Gastrocnemius medialis (tissue), 4 donors: ENCODE data around the gene ESRRG. TPM values are rescaled to one million over a fixed set of nuclear protein-coding genes. Genes with fewer than 3 reads are reported as not detected.
A peak's percentile ranks its signal among the peaks of the same experiment; 100 is the strongest.

Source experiments
- ATAC-seq, 2 donors: fragments of 150-250 bp; one replicate each; pipeline ENCODE4 v1.9.1; 2016
- DNase-seq, 2 donors: peaks; one replicate each; pipeline ENCODE4 v3.0.0-alpha.2; 2019
- H3K27ac ChIP-seq, 4 donors: fragments of 200-600 bp; sonication (generic); 1 replicate in 1 of 4; 2 replicates in 3 of 4; pipeline ENCODE4 v1.5.1; 2016 to 2018; ENCODE audit warnings: mild to moderate bottlenecking in 2 of 4, moderate library complexity in 1 of 4
- H3K27me3 ChIP-seq, 3 donors: fragments of 200-600 bp; sonication (generic) in 2 of 3; 1 replicate in 1 of 3; 2 replicates in 2 of 3; pipeline versions ENCODE4 v1.5.1 to v1.6.0; 2016 to 2019; ENCODE audit warnings: mild to moderate bottlenecking in 1 of 3, moderate library complexity in 1 of 3
- H3K36me3 ChIP-seq, 2 donors: fragments of 200-600 bp; sonication (generic) in 1 of 2; one replicate each; pipeline ENCODE4 v1.5.1; 2017 to 2018
- H3K4me1 ChIP-seq, 2 donors: fragments of 200-600 bp; sonication (generic) in 1 of 2; one replicate each; pipeline ENCODE4 v1.5.1; 2016 to 2017; ENCODE audit warnings: mild to moderate bottlenecking in 2 of 2
- H3K4me3 ChIP-seq, 4 donors: fragments of 200-600 bp; sonication (generic) in 3 of 4; 1 replicate in 1 of 4; 2 replicates in 3 of 4; pipeline ENCODE4 v1.5.1; 2016 to 2019; ENCODE audit warnings: mild to moderate bottlenecking in 2 of 4
- H3K9me3 ChIP-seq, 3 donors: fragments of 200-600 bp; sonication (generic) in 2 of 3; 1 replicate in 1 of 3; 2 replicates in 2 of 3; pipeline ENCODE4 v1.5.1; 2016 to 2019
- CTCF ChIP-seq, 5 experiments: fragments of 450-650 bp in 3 of 5; fragments of 200-600 bp in 2 of 5; sonication (generic) in 2 of 5; IDR thresholded peaks in 4 of 5; conservative IDR thresholded peaks in 1 of 5; 1 replicate in 4 of 5; 2 replicates in 1 of 5; pipeline ENCODE4 v1.5.1; 2016 to 2019; ENCODE audit warnings: antibody characterized with exemption in 5 of 5, mild to moderate bottlenecking in 3 of 5, moderate library complexity in 3 of 5
- POLR2A ChIP-seq, 2 donors: fragments of 450-650 bp; IDR thresholded peaks; one replicate each; pipeline ENCODE4 v1.6.1; 2017; ENCODE audit warnings: antibody characterized with exemption in 2 of 2, mild to moderate bottlenecking in 2 of 2, moderate library complexity in 2 of 2
- in situ Hi-C, 4 donors: fragments of 200-750 bp; cut with MboI; loops; one replicate each; pipeline versions ENCODE4 v1.15.0 to v1.8.0; 2017; ENCODE audit warnings: low sequenced_read_pairs in 4 of 4
- intact Hi-C: fragments of 100-400 bp; cut with DNase I; formaldehyde crosslinking; loops from one replicate; pipeline ENCODE4 v1.15.1; 2023; ENCODE audit warnings: low total_unique reads
- total RNA-seq, 4 donors: library from RNA; depleted of rRNA; stranded (reverse); fragments of >200 nt; gene quantifications; one replicate each; pipeline versions ENCODE4 v1.1.0 to v1.2.3, GENCODE V29; 2016

ESRRG gene
- total RNA-seq, 4 donors from 2014 or later: 1.8 to 18.7 (median 2.4) TPM

- no peak for ATAC-seq
- H3K27ac ChIP-seq: no peak overlapping the region
- H3K4me3 ChIP-seq: no peak overlapping the region
- intact Hi-C loops (no loop called here), in situ Hi-C loops (no loop called here)
- H3K4me1 ChIP-seq: peaks cover 9 to 11% of the 10 kb centered on the region in 2 donors
- H3K9me3 ChIP-seq: no peaks in the 10 kb centered on the region
- TF ChIP-seq POLR2A (IDR thresholded peaks at IDR 0.05) (no peak), CTCF (IDR thresholded peaks at IDR 0.05 in 4 of 5, conservative IDR thresholded peaks at IDR 0.05 in 1 of 5) (no peak)
- no peak for DNase-seq
- no peaks in the 10 kb centered on the region for H3K36me3 ChIP-seq
- H3K27me3 ChIP-seq: no peaks in the 10 kb centered on the region
Measured at GRCh38 chr1:216686860-216687766, 36.1 kb downstream of the ESRRG start.

- ATAC-seq: no peak
- H3K4me3 ChIP-seq: no peak overlapping the region
Measured at GRCh38 chr1:216682752-216683151, 40.5 kb downstream of the ESRRG start.

GRCh38 chr1:216679108-216679507 lies 44.1 kb downstream of the ESRRG start:
- no peak for DNase-seq
- in situ Hi-C loops: no loop called here
- Histone ChIP-seq H3K27me3 (no peaks in the 10 kb centered on the region), H3K4me3 (no peak overlapping the region), H3K36me3 (peaks cover 0 to 4% of the 10 kb centered on the region in 2 donors), H3K4me1 (no peaks in the 10 kb centered on the region), H3K9me3 (no peaks in the 10 kb centered on the region), H3K27ac (no peak overlapping the region)
- ATAC-seq: no peak
- TF ChIP-seq POLR2A (IDR thresholded peaks at IDR 0.05): no peak
- TF ChIP-seq CTCF (IDR thresholded peaks at IDR 0.05 in 4 of 5, conservative IDR thresholded peaks at IDR 0.05 in 1 of 5): no peak
- intact Hi-C loops: no loop called here

More at GRCh38 chr1:216682752-216683151, 40.5 kb downstream of the ESRRG start:
- TF ChIP-seq POLR2A (IDR thresholded peaks at IDR 0.05) (no peak), CTCF (IDR thresholded peaks at IDR 0.05 in 4 of 5, conservative IDR thresholded peaks at IDR 0.05 in 1 of 5) (no peak)
- Histone ChIP-seq H3K9me3 (no peaks in the 10 kb centered on the region), H3K27me3 (no peaks in the 10 kb centered on the region), H3K36me3 (no peaks in the 10 kb centered on the region), H3K4me1 (peaks cover 3 to 4% of the 10 kb centered on the region in 2 donors), H3K27ac (no peak overlapping the region)
- DNase-seq: no peak
- intact Hi-C loops (no loop called here), in situ Hi-C loops (no loop called here)

GRCh38 chr1:216670118-216670883 lies 52.9 kb downstream of the ESRRG start:
- Histone ChIP-seq H3K9me3 (no peaks in the 10 kb centered on the region), H3K4me3 (no peak overlapping the region), H3K4me1 (no peaks in the 10 kb centered on the region), H3K36me3 (no peaks in the 10 kb centered on the region), H3K27me3 (no peaks in the 10 kb centered on the region), H3K27ac (no peak overlapping the region)
- in situ Hi-C loops (no loop called here), intact Hi-C loops (no loop called here)
- ATAC-seq (peak in 1 of 2 donors; percentile 70), DNase-seq (no peak)
- TF ChIP-seq CTCF (IDR thresholded peaks at IDR 0.05 in 4 of 5, conservative IDR thresholded peaks at IDR 0.05 in 1 of 5) (no peak), POLR2A (IDR thresholded peaks at IDR 0.05) (no peak)
